K562 (cell line): ENCODE measurements around the gene OSBPL10. TPM values are rescaled to one million over a fixed set of nuclear protein-coding genes. Genes with fewer than 3 reads are reported as not detected.

Experiments used
- ATAC-seq: fragments of 200-7000 bp; cut with Tn5 transposase; 3 replicates; pipeline ENCODE4 v1.9.1; 2020; ENCODE audit warnings: moderate library complexity
- BruUV-seq: library from RNA; stranded (reverse); fragments of 400-500 nt; replicated peaks from 2 replicates; lab custom pipeline; 2021; lab: Mats Ljungman, UMichigan
- CTCF ChIA-PET: fragments of 300-600 bp; formaldehyde crosslinking; extraction: SDS; loops from one replicate; lab custom pipeline; 2021; ENCODE audit warnings: low intra/inter-chr PET ratio; lab: Yijun Ruan, JAX
- POLR2A ChIA-PET: fragments of 300-600, 350-650 bp; sonication (Branson Sonifier 250); formaldehyde crosslinking; extraction: SDS; loops from one replicate; lab custom pipeline; 2021; ENCODE audit warnings: antibody characterized with exemption, inconsistent platforms; lab: Yijun Ruan, JAX
- DNase-seq, 4 experiments: peaks; one replicate each; pipeline versions ENCODE4 v3.0.0 to v3.0.0-alpha.2; 2011 to 2018; ENCODE audit warnings: low spot score in 3 of 4, mixed read lengths in 3 of 4; ENCODE audit errors: extremely low read depth in 1 of 4
- FAIRE-seq: peaks from 2 replicates; lab custom pipeline; 2011; peaks lifted over from hg19 to GRCh38; lab: Jason Lieb, UNC
- H2AFZ ChIP-seq: 2 replicates; pipeline ENCODE4 v1.6.0; 2011; ENCODE audit warnings: low read depth, low read length, control low read depth, inconsistent platforms
- H3K27ac ChIP-seq: fragments of 200-600 bp; 3 replicates; pipeline ENCODE4 v1.8.0; 2011; ENCODE audit warnings: low read depth, mild to moderate bottlenecking, control low read depth, inconsistent platforms, low read length, moderate library complexity, mixed read lengths; ENCODE audit errors: extremely low read depth
- H3K27me3 ChIP-seq, 2 experiments: fragments of 300-600 bp in 1 of 2; 2 replicates in 1 of 2; 3 replicates in 1 of 2; pipeline versions ENCODE4 v1.6.0 to v1.8.0; 2011; ENCODE audit warnings: inconsistent platforms in 2 of 2, low read length in 2 of 2, mild to moderate bottlenecking in 1 of 2, mixed read lengths in 1 of 2, moderate library complexity in 1 of 2; ENCODE audit not compliant: control insufficient read depth in 2 of 2, insufficient read depth in 2 of 2
- H3K36me3 ChIP-seq: fragments of 300-600 bp; 3 replicates; pipeline ENCODE4 v1.8.0; 2011; ENCODE audit warnings: mild to moderate bottlenecking, low read length, inconsistent platforms; ENCODE audit not compliant: control insufficient read depth, insufficient read depth
- H3K4me1 ChIP-seq, 2 experiments: fragments of 200-600 bp in 1 of 2; replicated peaks in 1 of 2; 2 replicates in 1 of 2; 3 replicates in 1 of 2; pipeline versions ENCODE4 v1.5.1 to v1.8.0; 2011; ENCODE audit warnings: inconsistent platforms in 2 of 2, low read length in 2 of 2, mild to moderate bottlenecking in 1 of 2, mixed read lengths in 1 of 2, moderate library complexity in 1 of 2; ENCODE audit not compliant: control insufficient read depth in 2 of 2, insufficient read depth in 2 of 2
- H3K4me2 ChIP-seq: 2 replicates; pipeline ENCODE4 v1.6.1; 2011; ENCODE audit warnings: low read length, control low read depth, inconsistent platforms, mixed read lengths; ENCODE audit not compliant: insufficient read depth
- H3K4me3 ChIP-seq: fragments of 200-600 bp; sonication (generic), shearing (Covaris generic); 2 replicates; pipeline ENCODE4 v1.5.1; 2016; ENCODE audit warnings: control low read depth, inconsistent platforms
- H3K79me2 ChIP-seq: fragments of 200-600 bp; 3 replicates; pipeline ENCODE4 v1.8.0; 2011; ENCODE audit warnings: low read length, inconsistent platforms; ENCODE audit not compliant: control insufficient read depth, insufficient read depth
- H3K9ac ChIP-seq, 2 experiments: 2 replicates each; pipeline versions ENCODE4 v1.6.0 to v1.6.1; 2011; ENCODE audit warnings: low read depth in 2 of 2, low read length in 2 of 2, control low read depth in 1 of 2, inconsistent platforms in 1 of 2, mild to moderate bottlenecking in 1 of 2, mixed read lengths in 1 of 2; ENCODE audit not compliant: insufficient read depth in 1 of 2
- H3K9me1 ChIP-seq: one replicate; pipeline ENCODE4 v1.6.0; 2011; ENCODE audit warnings: inconsistent platforms, mild to moderate bottlenecking, low read length, moderate library complexity; ENCODE audit not compliant: control insufficient read depth, insufficient read depth
- H3K9me3 ChIP-seq: replicated peaks from 2 replicates; pipeline ENCODE4 v1.5.1; 2011; ENCODE audit warnings: low read depth, low read length, inconsistent platforms; ENCODE audit not compliant: control insufficient read depth, insufficient read depth
- H4K20me1 ChIP-seq: replicated peaks from 2 replicates; pipeline ENCODE4 v1.6.1; 2011; ENCODE audit warnings: low read length, inconsistent platforms, mixed read lengths; ENCODE audit not compliant: control insufficient read depth, insufficient read depth
- EHMT2 ChIP-seq: fragments of 450-650 bp; IDR thresholded peaks from 2 replicates; pipeline ENCODE4 v1.6.1; 2018; ENCODE audit warnings: antibody characterized with exemption
- IRF1 ChIP-seq: sonication (generic); formaldehyde crosslinking; IDR thresholded peaks from 2 replicates; pipeline ENCODE4 v1.8.0; 2022; ENCODE audit warnings: missing genetic modification reagents, mild to moderate bottlenecking, borderline replicate concordance
- PTRF ChIP-seq: fragments of 450-650 bp; IDR thresholded peaks from 2 replicates; pipeline ENCODE4 v1.6.1; 2016; ENCODE audit warnings: mild to moderate bottlenecking, missing genetic modification characterization, missing compliant biosample characterization
- ZNF316 ChIP-seq: fragments of 450-650 bp; IDR thresholded peaks from 2 replicates; pipeline ENCODE4 v1.6.1; 2016
- ZNF449 ChIP-seq: fragments of 250-450 bp; sonication (Bioruptor Pico); IDR thresholded peaks from 2 replicates; pipeline ENCODE4 v1.8.0; 2022; ENCODE audit warnings: moderate library complexity, mild to moderate bottlenecking, inconsistent platforms
- WGBS: fragments of 100-300 bp; shearing (Covaris generic); methylation state at CpG from one replicate; pipeline ENCODE4 v1.1.6; 2016; ENCODE audit warnings: low coverage, mixed read lengths; ENCODE audit not compliant: insufficient coverage; ENCODE audit errors: missing lambda C conversion rate; 5-methylcytosine and 5-hydroxymethylcytosine counted together
- in situ Hi-C: fragments of 300-500 bp; cut with MboI; formaldehyde crosslinking; loops from 4 replicates; pipeline ENCODE4 v1.15.0; 2018; ENCODE audit warnings: inconsistent platforms, mixed read lengths
- intact Hi-C: fragments of 100-400 bp; cut with micrococcal nuclease; formaldehyde crosslinking; loops from 2 replicates; pipeline ENCODE4 v1.14.2; 2022
- polyA plus RNA-seq, 8 experiments: library from polyadenylated mRNA; depleted of rRNA in 4 of 8; stranded (reverse) in 5 of 8; unstranded in 3 of 8; fragments of >200 nt; fragmentation: Nextera tagmentation in 2 of 8; fragmentation: Illumina TruSeq in 1 of 8; extraction: Ambion mirVana in 2 of 8; extraction: Trizol in 1 of 8; gene quantifications; 2 replicates each; pipeline versions ENCODE4 v1.2.1 to v1.2.3, GENCODE V29; 2011 to 2014; ENCODE audit warnings: inconsistent platforms in 1 of 8, missing spikeins in 1 of 8
- total RNA-seq, 7 experiments: library from RNA; depleted of rRNA in 6 of 7; stranded (reverse); fragments of >200 nt in 6 of 7; fragmentation: Illumina TruSeq in 2 of 7; extraction: Trizol in 2 of 7; gene quantifications; 2 replicates each; pipeline versions ENCODE4 v1.2.1 to v1.2.3, GENCODE V29; 2011 to 2021; ENCODE audit warnings: low replicate concordance in 1 of 7

Gene OSBPL10
- total and polyA plus RNA-seq, 9 of the 15 experiments (the other 6 are each of a cell fraction or from before 2014, with no cell fraction given), result 0.03 to 0.19 (median 0.14) TPM; not detected in 2

- Histone ChIP-seq H3K9me3 (no peaks in the 10 kb centered on the region), H3K4me1 (no peaks in the 10 kb centered on the region), H2AFZ (no peak overlapping the region), H3K27me3 (no peaks in the 10 kb centered on the region), H3K4me2 (no peak overlapping the region), H3K4me3 (no peak overlapping the region), H3K27ac (no peak overlapping the region), H3K79me2 (no peaks in the 10 kb centered on the region), H3K36me3 (no peaks in the 10 kb centered on the region), H3K9me1 (no peaks in the 10 kb centered on the region), H3K9ac (no peak overlapping the region), H4K20me1 (no peaks in the 10 kb centered on the region)
- DNase-seq (no peak), ATAC-seq (no peak), FAIRE-seq (no peak)
- no peak for TF ChIP-seq IRF1 (CRISPR knock-in tag)
- no peak for TF ChIP-seq EHMT2
- no peak for TF ChIP-seq ZNF449 (CRISPR knock-in tag)
- no peak for TF ChIP-seq ZNF316
- TF ChIP-seq PTRF, result no peak
- WGBS, result 3% methylated on average over 3 of the region's 3 CpGs
- intact Hi-C loops (no loop called here), in situ Hi-C loops (no loop called here)
- ChIA-PET POLR2A (no interaction called here), CTCF (no interaction called here)
- BruUV-seq, result no TSS peak
These were observed 46.2 kb downstream of the OSBPL10 start for GRCh38 chr3:31934866-31935265.
